OCI-LY1 (cell line): ENCODE measurements around the gene USH2A.

Experiments used
- H2AFZ ChIP-seq: fragments of 200-600 bp; sonication (generic), shearing (Covaris generic); 2 replicates; pipeline ENCODE4 v1.6.0; 2014; ENCODE audit warnings: antibody characterized with exemption, mild to moderate bottlenecking, low read length
- H3F3A ChIP-seq: fragments of 200-600 bp; sonication (generic), shearing (Covaris generic); 2 replicates; pipeline ENCODE4 v1.6.0; 2014; ENCODE audit warnings: mild to moderate bottlenecking, antibody characterized with exemption, low read length, moderate library complexity; ENCODE audit not compliant: insufficient read depth
- H3K27ac ChIP-seq: fragments of 200-600 bp; sonication (generic); 2 replicates; pipeline ENCODE4 v1.5.1; 2014; ENCODE audit warnings: low read length, mixed run types, mild to moderate bottlenecking, low read depth; ENCODE audit not compliant: poor library complexity, severe bottlenecking
- H3K27me3 ChIP-seq: fragments of 200-600 bp; sonication (generic); 2 replicates; pipeline ENCODE4 v1.6.0; 2014; ENCODE audit warnings: antibody characterized with exemption, mild to moderate bottlenecking, low read length, moderate library complexity; ENCODE audit not compliant: insufficient read depth
- H3K36me3 ChIP-seq: fragments of 200-600 bp; sonication (generic); 2 replicates; pipeline ENCODE4 v1.6.1; 2014; ENCODE audit warnings: mild to moderate bottlenecking, antibody characterized with exemption, low read length, moderate library complexity, mixed read lengths; ENCODE audit not compliant: insufficient read depth
- H3K4me1 ChIP-seq: fragments of 200-600 bp; sonication (generic); 2 replicates; pipeline ENCODE4 v1.5.1; 2014; ENCODE audit warnings: mild to moderate bottlenecking, low read length, moderate library complexity; ENCODE audit not compliant: insufficient read depth, severe bottlenecking
- H3K4me2 ChIP-seq: fragments of 200-600 bp; sonication (generic), shearing (Covaris generic); 2 replicates; pipeline ENCODE4 v1.6.1; 2014; ENCODE audit warnings: low read length
- H3K4me3 ChIP-seq: fragments of 200-600 bp; sonication (generic); 2 replicates; pipeline ENCODE4 v1.5.1; 2014; ENCODE audit warnings: low read length, low read depth, mild to moderate bottlenecking, mixed read lengths; ENCODE audit not compliant: poor library complexity, severe bottlenecking
- H3K79me2 ChIP-seq: fragments of 200-600 bp; shearing (Covaris generic); 2 replicates; pipeline ENCODE4 v1.6.1; 2016; ENCODE audit warnings: mixed run types, low read length, mixed read lengths; ENCODE audit not compliant: insufficient read depth
- H3K9ac ChIP-seq: fragments of 200-600 bp; sonication (generic), shearing (Covaris generic); 2 replicates; pipeline ENCODE4 v1.6.1; 2014; ENCODE audit warnings: mild to moderate bottlenecking, low read length, mixed read lengths
- H3K9me2 ChIP-seq: fragments of 200-600 bp; sonication (generic), shearing (Covaris generic); 2 replicates; pipeline ENCODE4 v1.6.1; 2014; ENCODE audit warnings: low read depth, mild to moderate bottlenecking, low read length, mixed read lengths
- H3K9me3 ChIP-seq: fragments of 200-600 bp; shearing (Covaris generic); 2 replicates; pipeline ENCODE4 v1.6.1; 2014; ENCODE audit warnings: low read length, mixed read lengths
- H4K20me1 ChIP-seq: fragments of 200-600 bp; sonication (generic), shearing (Covaris generic); 2 replicates; pipeline ENCODE4 v1.6.0; 2016; ENCODE audit warnings: mild to moderate bottlenecking, low read length; ENCODE audit not compliant: insufficient read depth
- EZH2 ChIP-seq: fragments of 200-600 bp; sonication (generic), shearing (Covaris generic); IDR thresholded peaks from 2 replicates; pipeline ENCODE4 v1.8.0; 2017; ENCODE audit warnings: borderline replicate concordance, mixed run types, mild to moderate bottlenecking, antibody characterized with exemption, low read length, moderate library complexity, mixed read lengths
- TF ChIP-seq, protein P1 (sequence below): fragments of 200-600 bp; sonication (generic), shearing (Covaris generic); IDR thresholded peaks from 2 replicates; pipeline ENCODE4 v1.5.1; 2017; ENCODE audit warnings: mild to moderate bottlenecking, antibody characterized with exemption, low read length, moderate library complexity, mixed read lengths

Gene USH2A

DNA sequence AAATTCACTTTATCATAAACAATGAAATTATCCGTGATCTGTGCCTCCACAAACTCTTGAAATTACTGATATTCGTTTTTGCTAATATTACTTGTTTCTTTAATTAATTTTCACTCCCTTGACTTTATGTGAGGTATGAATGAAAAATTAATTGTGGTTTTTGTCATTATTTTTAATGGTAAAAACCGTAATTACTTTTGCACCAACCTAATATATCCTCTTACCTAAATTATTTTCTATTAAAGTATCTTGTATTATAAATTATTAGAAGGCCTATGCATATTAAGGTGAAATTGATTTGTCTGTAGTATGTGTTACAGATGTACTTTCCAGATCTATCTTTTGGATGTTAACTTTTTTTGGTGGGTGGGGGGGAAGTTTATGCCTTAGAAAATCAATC, 540.2 kb downstream of the USH2A start:
- Histone ChIP-seq H3K4me2 (no peak overlapping the region), H3F3A (no peaks in the 10 kb centered on the region)

DNA sequence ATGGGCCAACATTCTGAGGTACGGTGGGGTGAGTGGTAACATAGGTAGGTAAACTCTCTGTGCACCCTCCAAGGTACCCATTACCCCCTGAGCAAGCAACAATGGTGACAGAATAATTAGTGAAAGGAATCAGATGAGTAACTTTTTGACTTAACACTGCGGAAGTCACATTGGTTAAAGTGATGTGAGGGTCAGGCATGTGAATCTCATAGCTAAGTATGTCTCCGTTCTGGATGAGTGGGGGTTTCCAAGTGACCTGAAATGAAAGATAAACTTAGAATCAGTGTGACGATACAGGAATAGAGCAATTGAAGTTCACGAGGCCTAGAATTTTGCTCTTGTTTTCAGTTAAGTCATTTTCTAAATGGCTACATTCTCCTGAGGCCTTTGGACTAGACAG, 544.4 kb downstream of the USH2A start:
- Histone ChIP-seq H4K20me1 (no peaks in the 10 kb centered on the region), H3K36me3 (no peaks in the 10 kb centered on the region), H3K9ac (no peak overlapping the region), H3K9me3 (no peaks in the 10 kb centered on the region), H3K27me3 (no peaks in the 10 kb centered on the region), H3F3A (no peaks in the 10 kb centered on the region), H3K79me2 (no peaks in the 10 kb centered on the region), H3K4me1 (no peaks in the 10 kb centered on the region), H3K4me3 (no peak overlapping the region), H3K27ac (no peak overlapping the region), H2AFZ (no peak overlapping the region), H3K9me2 (no peaks in the 10 kb centered on the region), H3K4me2 (no peak overlapping the region)
- no peak for TF ChIP-seq EZH2
- TF ChIP-seq, protein P1, sequence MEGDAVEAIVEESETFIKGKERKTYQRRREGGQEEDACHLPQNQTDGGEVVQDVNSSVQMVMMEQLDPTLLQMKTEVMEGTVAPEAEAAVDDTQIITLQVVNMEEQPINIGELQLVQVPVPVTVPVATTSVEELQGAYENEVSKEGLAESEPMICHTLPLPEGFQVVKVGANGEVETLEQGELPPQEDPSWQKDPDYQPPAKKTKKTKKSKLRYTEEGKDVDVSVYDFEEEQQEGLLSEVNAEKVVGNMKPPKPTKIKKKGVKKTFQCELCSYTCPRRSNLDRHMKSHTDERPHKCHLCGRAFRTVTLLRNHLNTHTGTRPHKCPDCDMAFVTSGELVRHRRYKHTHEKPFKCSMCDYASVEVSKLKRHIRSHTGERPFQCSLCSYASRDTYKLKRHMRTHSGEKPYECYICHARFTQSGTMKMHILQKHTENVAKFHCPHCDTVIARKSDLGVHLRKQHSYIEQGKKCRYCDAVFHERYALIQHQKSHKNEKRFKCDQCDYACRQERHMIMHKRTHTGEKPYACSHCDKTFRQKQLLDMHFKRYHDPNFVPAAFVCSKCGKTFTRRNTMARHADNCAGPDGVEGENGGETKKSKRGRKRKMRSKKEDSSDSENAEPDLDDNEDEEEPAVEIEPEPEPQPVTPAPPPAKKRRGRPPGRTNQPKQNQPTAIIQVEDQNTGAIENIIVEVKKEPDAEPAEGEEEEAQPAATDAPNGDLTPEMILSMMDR: no peak

More for the DNA sequence above, 540.2 kb downstream of the USH2A start:
- Histone ChIP-seq H3K9ac (no peak overlapping the region), H3K9me2 (no peaks in the 10 kb centered on the region), H3K4me3 (no peak overlapping the region), H3K27ac (no peak overlapping the region), H3K27me3 (no peaks in the 10 kb centered on the region), H3K9me3 (no peaks in the 10 kb centered on the region), H3K36me3 (no peaks in the 10 kb centered on the region), H3K4me1 (no peaks in the 10 kb centered on the region), H2AFZ (no peak overlapping the region), H3K79me2 (no peaks in the 10 kb centered on the region), H4K20me1 (no peaks in the 10 kb centered on the region)
- no peak for TF ChIP-seq EZH2
- TF ChIP-seq, protein P1: no peak

DNA sequence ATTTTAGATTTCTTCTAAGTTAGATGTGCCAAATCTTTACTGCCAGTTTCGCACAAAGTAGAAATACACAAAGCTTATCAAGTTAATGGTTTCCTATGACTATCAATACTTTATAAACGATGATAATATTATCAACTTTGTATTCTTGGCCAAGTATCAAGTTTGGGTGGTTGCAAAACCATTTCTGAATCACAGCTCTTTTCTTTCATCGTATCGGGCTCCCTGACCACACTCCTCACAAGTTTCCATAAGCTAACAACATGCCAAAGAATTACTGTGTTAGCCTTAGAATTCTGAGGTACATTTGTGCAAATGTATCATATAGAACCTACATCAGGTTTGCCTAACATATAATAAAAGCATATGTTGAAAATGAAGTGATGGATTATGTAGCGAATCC, 545.1 kb downstream of the USH2A start:
- H2AFZ ChIP-seq: no peak overlapping the region
- no peak overlapping the region for H3K4me2 ChIP-seq
- no peaks in the 10 kb centered on the region for H3K36me3 ChIP-seq
- H3F3A ChIP-seq: no peaks in the 10 kb centered on the region
- no peak for TF ChIP-seq EZH2
- TF ChIP-seq, protein P1: no peak
- H3K79me2 ChIP-seq: no peaks in the 10 kb centered on the region
- no peaks in the 10 kb centered on the region for H3K9me3 ChIP-seq
- H4K20me1 ChIP-seq: no peaks in the 10 kb centered on the region
- H3K9me2 ChIP-seq: no peaks in the 10 kb centered on the region
- no peaks in the 10 kb centered on the region for H3K4me1 ChIP-seq
- H3K27me3 ChIP-seq: no peaks in the 10 kb centered on the region
- H3K27ac ChIP-seq: no peak overlapping the region
- no peak overlapping the region for H3K4me3 ChIP-seq
- H3K9ac ChIP-seq: no peak overlapping the region
